ENCODE results near the gene NENF. TPM values are rescaled to one million over a fixed set of nuclear protein-coding genes. Genes with fewer than 3 reads are reported as not detected.

The NENF gene
- total and polyA plus RNA-seq, 2 donors, result 36.4 to 52.2 TPM

DNA sequence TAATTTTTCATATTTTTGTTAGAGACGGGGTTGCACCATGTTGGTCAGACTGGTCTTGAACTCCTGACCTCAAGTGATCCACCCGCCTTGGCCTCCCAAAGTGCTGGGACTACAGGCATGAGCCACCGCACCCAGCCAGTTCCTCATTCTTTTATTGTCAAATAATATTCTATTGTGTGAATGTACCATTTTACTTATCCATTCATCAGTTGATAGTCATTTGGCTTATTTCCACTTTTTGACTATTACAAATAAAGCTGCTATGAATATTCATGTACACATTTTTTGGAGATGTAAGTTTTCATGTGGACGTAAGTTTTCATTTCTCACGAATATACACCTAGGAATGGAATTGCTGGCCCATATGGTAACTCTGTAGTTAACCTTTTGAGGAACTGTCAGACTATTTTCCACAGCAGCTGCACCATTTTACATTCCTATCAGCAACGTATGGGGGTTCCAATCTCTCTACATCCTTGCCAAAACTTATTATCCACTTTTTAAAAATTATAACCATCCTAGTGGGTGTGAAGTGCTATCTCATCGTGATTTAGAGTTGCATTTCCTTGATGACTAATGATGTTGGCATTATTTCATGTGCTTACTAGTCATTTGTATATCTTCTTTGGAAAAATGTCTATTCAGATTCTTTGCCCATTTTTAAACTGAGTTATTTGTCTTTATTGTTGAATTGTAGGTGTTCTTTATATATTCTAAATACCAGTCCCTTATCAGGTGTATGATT, 30.7 kb upstream of the NENF start:
- no peak for DNase-seq (ENCODE audit: low read depth in 6 of 9, low spot score in 9 of 9)
- H3K4me1 ChIP-seq (ENCODE audit: control insufficient read depth in 2 of 2, insufficient read depth in 2 of 2, low read length in 2 of 2), result no peaks in the 10 kb centered on the region
- peaks cover 31 to 39% of the 10 kb centered on the region in 2 donors for H3K36me3 ChIP-seq (ENCODE audit: control insufficient read depth in 2 of 2, insufficient read depth in 2 of 2, low read length in 1 of 2)
- H3K4me3 ChIP-seq (ENCODE audit: low read length in 2 of 2), result no peak overlapping the region
- no peaks in the 10 kb centered on the region for H3K27me3 ChIP-seq (ENCODE audit: control insufficient read depth in 2 of 2, insufficient read depth in 1 of 2, low read length in 1 of 2)
- H3K9me3 ChIP-seq (ENCODE audit: control insufficient read depth in 2 of 2, insufficient read depth in 1 of 2, low read length in 1 of 2), result no peaks in the 10 kb centered on the region
- 97% methylated on average over 7 of the region's 7 CpGs for WGBS
- H3K27ac ChIP-seq (ENCODE audit: low read depth in 1 of 2, low read length in 1 of 2), result no peak overlapping the region

- Histone ChIP-seq H3K27me3 (ENCODE audit: control insufficient read depth in 2 of 2, insufficient read depth in 1 of 2, low read length in 1 of 2) (no peaks in the 10 kb centered on the region), H3K9me3 (ENCODE audit: control insufficient read depth in 2 of 2, insufficient read depth in 1 of 2, low read length in 1 of 2) (no peaks in the 10 kb centered on the region)
Measured at GRCh38 chr1:212402666-212403321, 29.9 kb upstream of the NENF start.

DNA sequence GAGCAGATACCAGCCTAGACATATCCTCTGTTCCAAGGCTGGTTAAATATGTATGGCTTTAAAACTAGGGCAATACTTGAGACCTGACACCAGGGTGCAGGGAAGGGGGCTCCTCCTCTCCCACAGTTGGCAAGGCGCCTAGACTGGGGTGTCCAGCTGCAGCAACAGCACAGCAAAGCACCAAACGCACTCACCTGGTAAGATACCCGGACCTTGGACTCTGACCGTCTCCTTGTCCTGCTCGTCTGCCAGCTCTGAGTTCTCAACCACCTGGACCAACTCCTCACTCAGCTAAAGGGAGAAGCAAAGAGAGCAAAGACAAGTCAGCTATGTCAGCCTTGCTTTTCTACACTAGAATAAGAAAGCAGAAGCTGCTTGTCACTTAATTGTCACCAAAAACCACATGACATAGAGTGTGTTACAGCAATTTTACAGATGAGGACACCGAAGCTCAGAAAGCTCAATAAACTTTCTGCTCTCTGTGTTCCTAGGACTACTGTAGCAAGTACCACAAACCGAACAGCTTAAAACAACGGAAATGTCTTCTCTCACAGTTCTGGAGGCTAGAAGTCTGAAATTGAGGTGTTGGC, 22.4 kb upstream of the NENF start:
- Histone ChIP-seq H3K36me3 (ENCODE audit: control insufficient read depth in 2 of 2, insufficient read depth in 2 of 2, low read length in 1 of 2) (peaks cover 42 to 60% of the 10 kb centered on the region in 2 donors), H3K27ac (ENCODE audit: low read depth in 1 of 2, low read length in 1 of 2) (no peak overlapping the region), H3K9me3 (ENCODE audit: control insufficient read depth in 2 of 2, insufficient read depth in 1 of 2, low read length in 1 of 2) (peaks cover 0 to 7% of the 10 kb centered on the region in 2 donors), H3K27me3 (ENCODE audit: control insufficient read depth in 2 of 2, insufficient read depth in 1 of 2, low read length in 1 of 2) (peaks cover 0 to 3% of the 10 kb centered on the region in 2 donors), H3K4me1 (ENCODE audit: control insufficient read depth in 2 of 2, insufficient read depth in 2 of 2, low read length in 2 of 2) (peaks cover 13 to 22% of the 10 kb centered on the region in 2 donors), H3K4me3 (ENCODE audit: low read length in 2 of 2) (no peak overlapping the region)
- WGBS, result 98% methylated on average over 8 of the region's 8 CpGs
- DNase-seq (ENCODE audit: low read depth in 6 of 9, low spot score in 9 of 9), result no peak

More at GRCh38 chr1:212402666-212403321, 29.9 kb upstream of the NENF start:
- 96% methylated on average over 7 of the region's 7 CpGs for WGBS
- H3K36me3 ChIP-seq (ENCODE audit: control insufficient read depth in 2 of 2, insufficient read depth in 2 of 2, low read length in 1 of 2), result peaks cover 31 to 40% of the 10 kb centered on the region in 2 donors
- no peak for DNase-seq (ENCODE audit: low read depth in 6 of 9, low spot score in 9 of 9)
- no peaks in the 10 kb centered on the region for H3K4me1 ChIP-seq (ENCODE audit: control insufficient read depth in 2 of 2, insufficient read depth in 2 of 2, low read length in 2 of 2)
- H3K4me3 ChIP-seq (ENCODE audit: low read length in 2 of 2), result no peak overlapping the region
- H3K27ac ChIP-seq (ENCODE audit: low read depth in 1 of 2, low read length in 1 of 2), result no peak overlapping the region

DNA sequence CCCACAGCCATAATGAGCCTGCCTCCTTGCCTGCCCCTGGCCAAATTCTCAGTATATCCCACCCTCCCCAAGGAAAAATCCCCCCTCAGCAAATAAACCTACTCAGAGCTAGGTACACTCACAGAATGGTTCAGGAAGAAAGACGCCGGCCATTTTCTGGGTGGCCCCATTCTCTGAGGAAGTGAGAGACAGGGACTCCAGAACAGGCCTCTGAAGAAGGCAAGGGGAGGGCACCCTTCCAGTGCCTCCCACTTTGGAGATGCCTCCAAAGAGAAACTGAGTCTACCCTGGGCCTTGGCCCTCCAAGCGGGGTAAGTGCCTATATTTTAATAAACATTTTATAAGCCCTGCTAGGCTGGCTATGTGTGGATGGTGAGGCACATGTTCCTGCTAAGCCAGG, 20.3 kb upstream of the NENF start:
- WGBS, result 97% methylated on average over 3 of the region's 3 CpGs

DNA sequence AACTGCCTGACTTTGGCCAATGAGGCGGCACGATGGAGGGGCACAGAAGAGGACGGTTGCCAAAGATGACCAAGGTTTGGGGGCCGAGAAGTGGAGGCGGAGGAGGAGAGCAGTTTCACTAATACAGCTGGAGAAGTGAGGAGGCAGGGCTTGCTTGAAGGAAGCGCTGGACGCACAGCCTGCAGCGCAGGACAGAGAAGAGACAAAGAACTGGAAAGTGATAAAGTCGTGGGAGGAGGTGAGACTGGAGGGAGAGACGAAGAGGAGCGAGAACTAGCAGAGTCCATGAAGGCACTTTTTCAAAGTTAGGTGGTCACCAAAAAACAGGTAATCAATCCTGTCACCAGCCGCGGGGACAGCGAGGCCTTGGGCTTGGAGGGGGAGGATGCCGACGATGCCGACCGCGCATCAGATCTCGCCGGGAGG, 18.8 kb upstream of the NENF start:
- H3K4me1 ChIP-seq (ENCODE audit: control insufficient read depth in 2 of 2, insufficient read depth in 2 of 2, low read length in 2 of 2), result peaks cover 13 to 27% of the 10 kb centered on the region in 2 donors
- peaks cover 0 to 7% of the 10 kb centered on the region in 2 donors for H3K9me3 ChIP-seq (ENCODE audit: control insufficient read depth in 2 of 2, insufficient read depth in 1 of 2, low read length in 1 of 2)
- 28% methylated on average over 21 of the region's 21 CpGs for WGBS
- peaks cover 25 to 27% of the 10 kb centered on the region in 2 donors for H3K36me3 ChIP-seq (ENCODE audit: control insufficient read depth in 2 of 2, insufficient read depth in 2 of 2, low read length in 1 of 2)
- peak overlapping the region; percentile 91 to 94 for H3K4me3 ChIP-seq (ENCODE audit: low read length in 2 of 2)
- H3K27ac ChIP-seq (ENCODE audit: low read depth in 1 of 2, low read length in 1 of 2), result peak overlapping the region in 1 of 2 donors; percentile 68
- DNase-seq (ENCODE audit: low read depth in 6 of 9, low spot score in 9 of 9), result peak in 1 of 9 donors; percentile 15
- peaks cover 0 to 3% of the 10 kb centered on the region in 2 donors for H3K27me3 ChIP-seq (ENCODE audit: control insufficient read depth in 2 of 2, insufficient read depth in 1 of 2, low read length in 1 of 2)

More for the DNA sequence above, 20.3 kb upstream of the NENF start:
- Histone ChIP-seq H3K27ac (ENCODE audit: low read depth in 1 of 2, low read length in 1 of 2) (no peak overlapping the region), H3K36me3 (ENCODE audit: control insufficient read depth in 2 of 2, insufficient read depth in 2 of 2, low read length in 1 of 2) (peaks cover 33 to 41% of the 10 kb centered on the region in 2 donors), H3K27me3 (ENCODE audit: control insufficient read depth in 2 of 2, insufficient read depth in 1 of 2, low read length in 1 of 2) (peaks cover 0 to 3% of the 10 kb centered on the region in 2 donors), H3K4me1 (ENCODE audit: control insufficient read depth in 2 of 2, insufficient read depth in 2 of 2, low read length in 2 of 2) (peaks cover 13 to 27% of the 10 kb centered on the region in 2 donors), H3K4me3 (ENCODE audit: low read length in 2 of 2) (no peak overlapping the region), H3K9me3 (ENCODE audit: control insufficient read depth in 2 of 2, insufficient read depth in 1 of 2, low read length in 1 of 2) (peaks cover 0 to 7% of the 10 kb centered on the region in 2 donors)
- DNase-seq (ENCODE audit: low read depth in 6 of 9, low spot score in 9 of 9), result no peak

GRCh38 chr1:212414328-212415106, 18.2 kb upstream of the NENF start, which contains the start of gene PACC1:
Gene PACC1, minus strand, starts transcription at chr1:212414886. Its CDS starts 129 bp downstream, at chr1:212414757.
- H3K27ac ChIP-seq (ENCODE audit: low read depth in 1 of 2, low read length in 1 of 2), result peak within 1 kb of the TSS; percentile 49 to 85
- WGBS, result under 1% methylated on average over 74 of the region's 74 CpGs
- H3K27me3 ChIP-seq (ENCODE audit: control insufficient read depth in 2 of 2, insufficient read depth in 1 of 2, low read length in 1 of 2), result peaks cover 0 to 3% of the 10 kb centered on the region in 2 donors
- peaks cover 13 to 27% of the 10 kb centered on the region in 2 donors for H3K4me1 ChIP-seq (ENCODE audit: control insufficient read depth in 2 of 2, insufficient read depth in 2 of 2, low read length in 2 of 2)
- H3K9me3 ChIP-seq (ENCODE audit: control insufficient read depth in 2 of 2, insufficient read depth in 1 of 2, low read length in 1 of 2), result peaks cover 0 to 7% of the 10 kb centered on the region in 2 donors
- H3K4me3 ChIP-seq (ENCODE audit: low read length in 2 of 2), result peak within 1 kb of the TSS; percentile 91 to 94
- H3K36me3 ChIP-seq (ENCODE audit: control insufficient read depth in 2 of 2, insufficient read depth in 2 of 2, low read length in 1 of 2), result peaks cover 19 to 21% of the 10 kb centered on the region in 2 donors
- peak; percentile 82 to 96 (median 90) for DNase-seq (ENCODE audit: low read depth in 6 of 9, low spot score in 9 of 9)

GRCh38 chr1:212415107-212415841, 17.4 kb upstream of the NENF start:
- WGBS, result 48% methylated on average over 13 of the region's 13 CpGs
- peak in 5 of 9 donors; percentile 10 to 52 (median 22) for DNase-seq (ENCODE audit: low read depth in 6 of 9, low spot score in 9 of 9)
- Histone ChIP-seq H3K4me1 (ENCODE audit: control insufficient read depth in 2 of 2, insufficient read depth in 2 of 2, low read length in 2 of 2) (peaks cover 13 to 27% of the 10 kb centered on the region in 2 donors), H3K9me3 (ENCODE audit: control insufficient read depth in 2 of 2, insufficient read depth in 1 of 2, low read length in 1 of 2) (peaks cover 0 to 7% of the 10 kb centered on the region in 2 donors), H3K27ac (ENCODE audit: low read depth in 1 of 2, low read length in 1 of 2) (peak overlapping the region in 1 of 2 donors; percentile 39), H3K27me3 (ENCODE audit: control insufficient read depth in 2 of 2, insufficient read depth in 1 of 2, low read length in 1 of 2) (peaks cover 0 to 3% of the 10 kb centered on the region in 2 donors), H3K4me3 (ENCODE audit: low read length in 2 of 2) (peak overlapping the region; percentile 91 to 94), H3K36me3 (ENCODE audit: control insufficient read depth in 2 of 2, insufficient read depth in 2 of 2, low read length in 1 of 2) (peaks cover 11 to 14% of the 10 kb centered on the region in 2 donors)

DNA sequence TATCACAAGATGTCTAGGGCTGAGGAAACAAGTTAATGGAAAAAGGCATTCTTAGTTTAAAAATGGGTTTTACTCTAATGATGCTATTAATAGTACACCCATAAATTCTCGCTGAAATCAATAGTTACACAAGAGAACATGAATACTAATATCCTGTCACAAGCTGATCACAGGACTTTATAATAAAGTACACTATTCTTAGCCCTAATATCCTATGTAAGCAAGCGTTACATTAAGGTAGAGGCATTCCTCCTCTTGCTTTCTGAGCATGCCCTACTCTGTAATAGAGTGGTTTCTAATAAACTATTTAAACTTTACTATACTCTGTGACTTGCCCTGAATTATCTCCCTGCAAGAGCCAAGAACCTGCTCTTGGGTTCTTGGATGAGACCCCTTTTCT, 11.6 kb upstream of the NENF start:
- DNase-seq (ENCODE audit: low read depth in 6 of 9, low spot score in 9 of 9), result no peak
- no peaks in the 10 kb centered on the region for H3K36me3 ChIP-seq (ENCODE audit: control insufficient read depth in 2 of 2, insufficient read depth in 2 of 2, low read length in 1 of 2)
- no peaks in the 10 kb centered on the region for H3K27me3 ChIP-seq (ENCODE audit: control insufficient read depth in 2 of 2, insufficient read depth in 1 of 2, low read length in 1 of 2)
- no peak overlapping the region for H3K27ac ChIP-seq (ENCODE audit: low read depth in 1 of 2, low read length in 1 of 2)
- H3K4me3 ChIP-seq (ENCODE audit: low read length in 2 of 2), result no peak overlapping the region
- H3K9me3 ChIP-seq (ENCODE audit: control insufficient read depth in 2 of 2, insufficient read depth in 1 of 2, low read length in 1 of 2), result no peaks in the 10 kb centered on the region
- WGBS, result 93% methylated on average over 2 of the region's 2 CpGs
- H3K4me1 ChIP-seq (ENCODE audit: control insufficient read depth in 2 of 2, insufficient read depth in 2 of 2, low read length in 2 of 2), result no peaks in the 10 kb centered on the region

All from thymus (tissue), 11 donors.